HL-60 (cell line): ENCODE data around the gene NEK11.

Experiments used
- DNase-seq, 2 experiments: peaks; one replicate each; pipeline ENCODE4 v3.0.0-alpha.2; 2010 to 2020; ENCODE audit warnings: low read depth in 1 of 2, low spot score in 1 of 2
- H3K27ac ChIP-seq: fragments of 250-450 bp; sonication (Bioruptor Pico); replicated peaks from 2 replicates; pipeline ENCODE4 v1.5.1; 2020; ENCODE audit warnings: mild to moderate bottlenecking, moderate library complexity
- H3K27me3 ChIP-seq: fragments of 250-450 bp; sonication (Bioruptor Pico); 2 replicates; pipeline ENCODE4 v1.5.1; 2021; ENCODE audit warnings: mild to moderate bottlenecking, moderate library complexity; ENCODE audit not compliant: insufficient read depth, poor library complexity, severe bottlenecking
- H3K4me3 ChIP-seq: replicated peaks from 2 replicates; pipeline ENCODE4 v1.5.1; 2011; ENCODE audit warnings: mild to moderate bottlenecking, control low read depth, low read length; ENCODE audit not compliant: insufficient read depth
- CTCF ChIP-seq: IDR thresholded peaks from one replicate; pipeline ENCODE4 v1.5.1; 2011; ENCODE audit warnings: low read length, control low read depth, inconsistent platforms; ENCODE audit not compliant: insufficient read depth
- GABPA ChIP-seq: IDR thresholded peaks from 2 replicates; pipeline ENCODE4 v1.6.1; 2012; ENCODE audit warnings: low read depth
- POLR2AphosphoS5 ChIP-seq: IDR thresholded peaks from 2 replicates; pipeline ENCODE4 v1.6.1; 2012; ENCODE audit warnings: low read depth
- REST ChIP-seq: IDR thresholded peaks from 2 replicates; pipeline ENCODE4 v1.6.1; 2012; ENCODE audit warnings: low read depth; ENCODE audit not compliant: insufficient replicate concordance
- SPI1 ChIP-seq: IDR thresholded peaks from 2 replicates; pipeline ENCODE4 v1.6.1; 2012; ENCODE audit warnings: low read depth, mild to moderate bottlenecking, borderline replicate concordance

The NEK11 gene

GRCh38 chr3:131396170-131396569 lies 369.5 kb downstream of the NEK11 start:
- TF ChIP-seq POLR2AphosphoS5 (no peak), CTCF (no peak), GABPA (no peak), REST (no peak), SPI1 (no peak)

GRCh38 chr3:131397889-131398288 lies 371.2 kb downstream of the NEK11 start:
- no peak for DNase-seq
- no peak for TF ChIP-seq SPI1
- no peak for TF ChIP-seq CTCF
- no peak for TF ChIP-seq POLR2AphosphoS5
- no peak for TF ChIP-seq REST
- no peak for TF ChIP-seq GABPA
- H3K4me3 ChIP-seq, result no peak overlapping the region
- no peaks in the 10 kb centered on the region for H3K27me3 ChIP-seq
- H3K27ac ChIP-seq, result no peak overlapping the region

More at GRCh38 chr3:131396170-131396569, 369.5 kb downstream of the NEK11 start:
- H3K4me3 ChIP-seq, result no peak overlapping the region
- no peaks in the 10 kb centered on the region for H3K27me3 ChIP-seq
- no peak for DNase-seq
- H3K27ac ChIP-seq, result no peak overlapping the region
